ENCODE measurements around the gene COMMD10. TPM values are rescaled to one million over a fixed set of nuclear protein-coding genes. Genes with fewer than 3 reads are reported as not detected.

COMMD10 gene
- total and polyA plus RNA-seq, 2 donors (not counting 1 experiment from before 2014, with no cell fraction given): 19.8 to 48.7 TPM

- Mint-ChIP-seq H3K27me3 (no peaks in the 10 kb centered on the region), H3K4me3 (no peak overlapping the region), H3K4me1 (no peaks in the 10 kb centered on the region), H3K27ac (no peak overlapping the region), H3K9me3 (ENCODE audit: insufficient read depth) (peaks cover 12% of the 10 kb centered on the region)
- Histone ChIP-seq H3K4me2 (replicated peaks; ENCODE audit: low read depth, low read length, poor library complexity, severe bottlenecking) (no peak overlapping the region), H3K4me1 (ENCODE audit: control insufficient read depth in 2 of 2, insufficient read depth in 2 of 2, low read length in 2 of 2) (no peaks in the 10 kb centered on the region), H3K27me3 (replicated peaks in 1 of 4; ENCODE audit: control extremely low read depth in 1 of 4, control insufficient read depth in 3 of 4, insufficient read depth in 4 of 4, low read length in 3 of 4) (no peaks in the 10 kb centered on the region), H3K27ac (ENCODE audit: low read length in 2 of 2) (no peak overlapping the region), H4K20me1 (ENCODE audit: control insufficient read depth, insufficient read depth, low read length, poor library complexity, severe bottlenecking) (no peaks in the 10 kb centered on the region), H3K79me2 (ENCODE audit: control insufficient read depth, insufficient read depth, low read length) (no peaks in the 10 kb centered on the region), H2AFZ (ENCODE audit: insufficient read depth, low read depth, low read length, poor library complexity, severe bottlenecking) (no peak overlapping the region), H3K9me3 (ENCODE audit: control extremely low read depth in 1 of 3, control insufficient read depth in 2 of 3, insufficient read depth in 1 of 3, low read length in 2 of 3) (peaks cover 1 to 21% (median 5%) of the 10 kb centered on the region in 3 donors), H3K4me3 (ENCODE audit: control extremely low read depth in 1 of 5, extremely low read depth in 1 of 5, insufficient read depth in 1 of 5, low read depth in 2 of 5, low read length in 4 of 5) (no peak overlapping the region), H3K9ac (ENCODE audit: low read length) (no peak overlapping the region), H3K36me3 (replicated peaks in 1 of 2; ENCODE audit: control extremely low read depth in 1 of 2, control insufficient read depth in 1 of 2, extremely low read depth in 1 of 2, insufficient read depth in 2 of 2, low read length in 1 of 2) (no peaks in the 10 kb centered on the region)
- DNase-seq: no peak
- no peak for ATAC-seq (ENCODE audit: low read depth)
- WGBS (ENCODE audit: insufficient coverage): 80% methylated on average over 1 of the region's 1 CpG
- ChIA-PET CTCF (interaction anchor here (0.6 kb wide), 1 partner anchor 73 kb away, joined by 3 read pairs; no protein-coding TSS in a partner anchor), POLR2A (no interaction called here)
- TF ChIP-seq EZH2 (IDR thresholded peaks at IDR 0.05; ENCODE audit: borderline replicate concordance, insufficient read depth, low read depth, low read length, poor library complexity, severe bottlenecking): no peak
- TF ChIP-seq, protein P1, sequence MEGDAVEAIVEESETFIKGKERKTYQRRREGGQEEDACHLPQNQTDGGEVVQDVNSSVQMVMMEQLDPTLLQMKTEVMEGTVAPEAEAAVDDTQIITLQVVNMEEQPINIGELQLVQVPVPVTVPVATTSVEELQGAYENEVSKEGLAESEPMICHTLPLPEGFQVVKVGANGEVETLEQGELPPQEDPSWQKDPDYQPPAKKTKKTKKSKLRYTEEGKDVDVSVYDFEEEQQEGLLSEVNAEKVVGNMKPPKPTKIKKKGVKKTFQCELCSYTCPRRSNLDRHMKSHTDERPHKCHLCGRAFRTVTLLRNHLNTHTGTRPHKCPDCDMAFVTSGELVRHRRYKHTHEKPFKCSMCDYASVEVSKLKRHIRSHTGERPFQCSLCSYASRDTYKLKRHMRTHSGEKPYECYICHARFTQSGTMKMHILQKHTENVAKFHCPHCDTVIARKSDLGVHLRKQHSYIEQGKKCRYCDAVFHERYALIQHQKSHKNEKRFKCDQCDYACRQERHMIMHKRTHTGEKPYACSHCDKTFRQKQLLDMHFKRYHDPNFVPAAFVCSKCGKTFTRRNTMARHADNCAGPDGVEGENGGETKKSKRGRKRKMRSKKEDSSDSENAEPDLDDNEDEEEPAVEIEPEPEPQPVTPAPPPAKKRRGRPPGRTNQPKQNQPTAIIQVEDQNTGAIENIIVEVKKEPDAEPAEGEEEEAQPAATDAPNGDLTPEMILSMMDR (IDR thresholded peaks at IDR 0.05): no peak
- intact Hi-C loops (cut with micrococcal nuclease): no loop called here
These were observed 188.8 kb downstream of the COMMD10 start for GRCh38 chr5:116273448-116274242.

DNA sequence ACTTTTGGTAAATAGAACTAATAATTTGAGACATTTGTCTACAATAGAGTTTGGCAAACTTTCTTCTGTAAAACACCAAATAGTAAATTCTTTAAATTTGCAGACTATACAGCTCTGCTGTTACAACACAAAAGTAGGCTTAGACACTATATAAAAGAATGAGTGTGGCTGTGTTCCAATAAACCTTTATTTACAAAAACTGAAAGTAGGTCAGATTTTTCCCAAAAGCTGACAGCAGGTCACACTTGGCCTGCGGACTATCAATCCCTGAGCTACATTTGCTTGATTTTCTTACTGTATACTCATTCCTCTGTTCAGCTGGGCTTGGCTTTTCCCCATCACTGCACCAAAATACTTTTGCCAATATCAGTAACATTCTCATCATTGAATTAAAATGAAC lies 189.4 kb downstream of the COMMD10 start:
- WGBS (ENCODE audit: insufficient coverage): 100% methylated on average over 1 of the region's 1 CpG
- POLR2A ChIA-PET: no interaction called here
- Mint-ChIP-seq H3K27me3 (no peaks in the 10 kb centered on the region), H3K27ac (no peak overlapping the region), H3K9me3 (ENCODE audit: insufficient read depth) (peaks cover 12% of the 10 kb centered on the region), H3K4me3 (no peak overlapping the region), H3K4me1 (no peaks in the 10 kb centered on the region)
- Histone ChIP-seq H3K9ac (ENCODE audit: low read length) (no peak overlapping the region), H3K27me3 (replicated peaks in 1 of 4; ENCODE audit: control extremely low read depth in 1 of 4, control insufficient read depth in 3 of 4, insufficient read depth in 4 of 4, low read length in 3 of 4) (no peaks in the 10 kb centered on the region), H3K4me3 (ENCODE audit: control extremely low read depth in 1 of 5, extremely low read depth in 1 of 5, insufficient read depth in 1 of 5, low read depth in 2 of 5, low read length in 4 of 5) (no peak overlapping the region), H2AFZ (ENCODE audit: insufficient read depth, low read depth, low read length, poor library complexity, severe bottlenecking) (no peak overlapping the region), H3K79me2 (ENCODE audit: control insufficient read depth, insufficient read depth, low read length) (no peaks in the 10 kb centered on the region), H3K36me3 (replicated peaks in 1 of 2; ENCODE audit: control extremely low read depth in 1 of 2, control insufficient read depth in 1 of 2, extremely low read depth in 1 of 2, insufficient read depth in 2 of 2, low read length in 1 of 2) (no peaks in the 10 kb centered on the region), H3K4me1 (ENCODE audit: control insufficient read depth in 2 of 2, insufficient read depth in 2 of 2, low read length in 2 of 2) (no peaks in the 10 kb centered on the region), H3K9me3 (ENCODE audit: control extremely low read depth in 1 of 3, control insufficient read depth in 2 of 3, insufficient read depth in 1 of 3, low read length in 2 of 3) (peaks cover 1 to 21% (median 5%) of the 10 kb centered on the region in 3 donors), H3K4me2 (replicated peaks; ENCODE audit: low read depth, low read length, poor library complexity, severe bottlenecking) (no peak overlapping the region), H4K20me1 (ENCODE audit: control insufficient read depth, insufficient read depth, low read length, poor library complexity, severe bottlenecking) (no peaks in the 10 kb centered on the region), H3K27ac (ENCODE audit: low read length in 2 of 2) (no peak overlapping the region)
- CTCF ChIA-PET: no interaction called here
- TF ChIP-seq EZH2 (IDR thresholded peaks at IDR 0.05; ENCODE audit: borderline replicate concordance, insufficient read depth, low read depth, low read length, poor library complexity, severe bottlenecking): no peak
- TF ChIP-seq, protein P1 (IDR thresholded peaks at IDR 0.05): no peak
- intact Hi-C loops (cut with micrococcal nuclease): no loop called here
- DNase-seq (no peak), ATAC-seq (ENCODE audit: low read depth) (no peak)
